ENCODE results near the gene SLC7A5. TPM values are rescaled to one million over a fixed set of nuclear protein-coding genes. Genes with fewer than 3 reads are reported as not detected.
A peak's percentile ranks its signal among the peaks of the same experiment; 100 is the strongest.

The SLC7A5 gene
- total and polyA plus RNA-seq, 8 donors, result 9.6 to 35.0 (median 11.1) TPM

DNA sequence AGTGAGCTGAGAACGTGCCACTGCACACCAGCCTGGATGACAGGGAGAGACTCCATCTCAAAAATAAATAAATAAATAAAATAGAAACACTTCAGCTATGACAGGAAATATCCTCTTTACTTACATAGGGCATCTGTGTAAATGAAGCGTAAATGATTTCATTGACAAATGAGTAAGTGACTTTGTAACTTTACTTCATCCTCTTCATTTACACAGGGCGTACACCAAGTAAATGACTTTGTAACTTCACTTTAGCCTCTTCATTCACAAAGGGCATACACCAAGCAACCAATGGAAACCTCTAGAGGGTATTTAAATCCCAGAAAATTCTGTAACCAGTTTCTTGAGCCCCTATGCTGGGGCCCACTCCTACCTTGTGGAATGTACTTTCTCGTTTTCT, 87.3 kb downstream of the SLC7A5 start:
- no peak for ATAC-seq
- DNase-seq, result no peak
- Histone ChIP-seq H3K9me3 (no peaks in the 10 kb centered on the region), H3K27ac (no peak overlapping the region), H3K4me3 (no peak overlapping the region), H3K36me3 (no peaks in the 10 kb centered on the region), H3K27me3 (peaks cover 0 to 12% of the 10 kb centered on the region in 2 donors), H3K4me1 (peaks cover 3 to 41% of the 10 kb centered on the region in 2 donors)
- intact Hi-C loops (cut with DNase I), result no loop called here
- TF ChIP-seq, protein P1, sequence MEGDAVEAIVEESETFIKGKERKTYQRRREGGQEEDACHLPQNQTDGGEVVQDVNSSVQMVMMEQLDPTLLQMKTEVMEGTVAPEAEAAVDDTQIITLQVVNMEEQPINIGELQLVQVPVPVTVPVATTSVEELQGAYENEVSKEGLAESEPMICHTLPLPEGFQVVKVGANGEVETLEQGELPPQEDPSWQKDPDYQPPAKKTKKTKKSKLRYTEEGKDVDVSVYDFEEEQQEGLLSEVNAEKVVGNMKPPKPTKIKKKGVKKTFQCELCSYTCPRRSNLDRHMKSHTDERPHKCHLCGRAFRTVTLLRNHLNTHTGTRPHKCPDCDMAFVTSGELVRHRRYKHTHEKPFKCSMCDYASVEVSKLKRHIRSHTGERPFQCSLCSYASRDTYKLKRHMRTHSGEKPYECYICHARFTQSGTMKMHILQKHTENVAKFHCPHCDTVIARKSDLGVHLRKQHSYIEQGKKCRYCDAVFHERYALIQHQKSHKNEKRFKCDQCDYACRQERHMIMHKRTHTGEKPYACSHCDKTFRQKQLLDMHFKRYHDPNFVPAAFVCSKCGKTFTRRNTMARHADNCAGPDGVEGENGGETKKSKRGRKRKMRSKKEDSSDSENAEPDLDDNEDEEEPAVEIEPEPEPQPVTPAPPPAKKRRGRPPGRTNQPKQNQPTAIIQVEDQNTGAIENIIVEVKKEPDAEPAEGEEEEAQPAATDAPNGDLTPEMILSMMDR (IDR thresholded peaks at IDR 0.05), result no peak

DNA sequence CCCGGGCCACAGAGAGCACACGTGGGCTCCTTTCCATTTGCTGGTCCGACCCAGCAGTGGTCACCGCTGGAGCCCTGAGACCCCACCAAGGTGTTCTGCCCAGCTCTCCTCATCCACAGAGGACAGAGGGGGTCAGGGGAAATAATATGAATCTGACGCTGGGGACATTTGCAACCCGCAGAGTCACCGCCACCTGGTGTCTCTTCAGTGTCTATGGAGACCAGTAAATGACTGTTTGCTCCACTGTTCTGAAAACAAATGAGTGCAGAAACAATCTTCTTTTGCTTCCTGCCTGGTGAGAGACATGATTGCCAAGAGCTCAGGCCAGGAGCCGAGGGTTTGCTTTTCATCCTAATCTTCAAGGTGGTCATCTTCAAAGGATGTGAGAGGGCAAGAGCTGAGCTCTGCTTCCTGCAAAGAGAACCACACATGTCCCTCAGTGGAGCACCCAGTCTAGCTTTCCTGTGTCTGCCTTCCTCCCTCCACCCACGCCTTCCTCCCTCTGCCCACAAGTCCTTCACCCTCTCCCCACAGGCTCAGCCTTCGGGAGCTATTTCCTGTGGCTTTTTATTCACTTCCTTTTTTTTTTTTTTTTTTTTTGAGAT, 88.8 kb downstream of the SLC7A5 start:
- H3K27ac ChIP-seq, result peak overlapping the region in 1 of 2 donors; percentile 70
- H3K4me1 ChIP-seq, result peaks cover 3 to 41% of the 10 kb centered on the region in 2 donors
- peak; percentile 27 for ATAC-seq
- H3K27me3 ChIP-seq, result peaks cover 0 to 27% of the 10 kb centered on the region in 2 donors
- TF ChIP-seq, protein P1 (IDR thresholded peaks at IDR 0.05), result no peak
- intact Hi-C loops (cut with DNase I), result no loop called here
- DNase-seq, result peak in 1 of 4 donors; percentile 82
- H3K36me3 ChIP-seq, result no peaks in the 10 kb centered on the region
- no peaks in the 10 kb centered on the region for H3K9me3 ChIP-seq
- H3K4me3 ChIP-seq, result no peak overlapping the region

Small RNA genes within 50 kb of the gene (microRNA-seq; reads per million reads assigned to microRNA genes)
- gene MIR6775, result 0 reads per million in 2 donors

Other genes starting within 250 kb of the SLC7A5 start
- 10 to 100 TPM; 31.3 to 32.8 TPM for gene KLHDC4, start 103.5 kb downstream of the SLC7A5 start, total RNA-seq
- 10 to 100 TPM; 32.6 to 46.7 (median 38.3) TPM for gene KLHDC4, start 103.5 kb downstream of the SLC7A5 start, polyA plus RNA-seq (ENCODE audit: insufficient read length in 6 of 6)
- under 1 TPM; 0.09 to 0.10 TPM for gene CA5A, start 67.0 kb upstream of the SLC7A5 start, total RNA-seq
- gene CA5A, start 67.0 kb upstream of the SLC7A5 start, polyA plus RNA-seq (ENCODE audit: insufficient read length in 6 of 6), result under 1 TPM; 0.13 to 0.77 (median 0.17) TPM
- gene BANP, start 81.9 kb upstream of the SLC7A5 start, total RNA-seq, result 10 to 100 TPM; 19.3 to 35.9 TPM
- 10 to 100 TPM; 22.2 to 29.4 (median 23.8) TPM for gene BANP, start 81.9 kb upstream of the SLC7A5 start, polyA plus RNA-seq (ENCODE audit: insufficient read length in 6 of 6)